Lung microvascular endothelial cell (primary cell): ENCODE data around the gene KCNA5. TPM values are rescaled to one million over a fixed set of nuclear protein-coding genes. Genes with fewer than 3 reads are reported as not detected.

Source experiments
- DNase-seq, 2 donors: peaks; one replicate each; pipeline versions ENCODE4 v3.0.0 to v3.0.0-alpha.2; 2010; ENCODE audit warnings: low read depth in 2 of 2
- total RNA-seq: library from RNA; depleted of rRNA; stranded (reverse); fragments of >200 nt; gene quantifications from 2 replicates; pipeline ENCODE4 v1.2.1, GENCODE V29; 2014

Gene KCNA5
- total RNA-seq = not detected in 2 replicates

DNA sequence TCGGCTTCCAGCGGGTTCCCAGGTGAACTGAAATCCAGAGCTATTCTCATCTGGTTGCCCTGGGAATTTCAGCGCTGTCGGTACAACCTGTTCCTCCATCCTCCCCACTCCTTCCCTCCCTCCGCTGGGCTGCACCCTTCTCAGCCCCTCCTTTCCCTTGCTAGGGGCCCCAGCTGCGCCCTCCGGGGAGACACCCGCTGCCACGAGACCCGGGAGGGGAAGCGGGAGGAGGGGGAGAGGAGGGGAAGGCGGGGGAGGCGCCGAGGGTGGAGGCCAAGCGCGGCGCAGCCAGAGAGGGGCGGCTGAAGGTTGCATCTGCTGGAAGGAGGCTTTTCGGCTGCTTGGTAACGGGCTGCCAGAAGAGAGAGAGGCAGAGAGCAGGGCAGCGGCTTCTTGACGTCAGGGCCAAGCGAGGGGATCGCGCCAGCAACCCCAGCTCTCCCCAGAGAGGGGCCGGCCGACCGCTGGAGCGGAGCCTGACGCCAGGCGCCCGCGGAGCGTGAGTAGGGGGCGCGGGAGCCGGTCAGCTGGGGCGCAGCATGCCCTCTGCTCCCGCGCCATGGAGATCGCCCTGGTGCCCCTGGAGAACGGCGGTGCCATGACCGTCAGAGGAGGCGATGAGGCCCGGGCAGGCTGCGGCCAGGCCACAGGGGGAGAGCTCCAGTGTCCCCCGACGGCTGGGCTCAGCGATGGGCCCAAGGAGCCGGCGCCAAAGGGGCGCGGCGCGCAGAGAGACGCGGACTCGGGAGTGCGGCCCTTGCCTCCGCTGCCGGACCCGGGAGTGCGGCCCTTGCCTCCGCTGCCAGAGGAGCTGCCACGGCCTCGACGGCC is at the start of gene KCNA5:
Gene KCNA5 (plus strand): TSS at position 291 of the 831 bp plus-strand sequence. CDS start 269 bp downstream, at position 560.
- DNase-seq = no peak

DNA sequence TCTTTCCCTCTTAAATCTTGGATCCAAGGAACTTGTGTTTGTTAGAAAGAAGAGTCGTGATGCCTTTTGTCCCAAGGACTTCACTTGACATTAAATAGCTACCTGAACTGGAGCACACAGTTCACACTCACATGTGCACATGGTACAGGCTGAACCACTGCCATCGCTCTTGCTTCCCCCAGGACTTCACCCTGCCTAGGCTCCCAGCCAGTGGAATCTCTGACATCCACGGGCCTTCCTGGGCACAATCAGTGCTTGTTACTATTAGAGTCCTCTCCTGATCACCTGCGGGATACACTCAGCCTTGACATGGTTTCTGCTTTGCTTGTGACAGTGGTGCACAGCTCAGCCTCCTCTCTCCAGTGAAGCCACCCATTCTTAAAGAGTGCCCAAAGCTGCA is 49.1 kb upstream of the KCNA5 start:
- DNase-seq = no peak

DNA sequence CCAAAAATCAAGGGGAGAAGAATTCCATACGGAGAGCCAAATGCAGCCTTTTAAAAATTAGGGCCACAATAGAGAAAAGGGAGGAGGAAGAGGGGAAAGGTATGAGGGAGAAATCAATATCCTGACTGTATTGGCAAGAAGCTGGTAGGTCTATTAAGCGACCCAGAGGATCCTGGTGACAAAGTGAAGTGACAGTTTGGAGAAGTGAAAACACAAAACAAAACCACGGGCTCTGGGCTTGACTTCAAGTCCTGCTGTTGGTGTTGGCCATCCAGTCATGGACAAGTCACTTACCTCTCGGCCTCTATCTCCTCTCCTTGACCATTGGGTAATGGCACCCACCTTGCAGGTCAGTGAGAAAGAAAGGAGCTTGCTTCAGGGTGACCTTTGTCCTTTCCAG is 47.0 kb upstream of the KCNA5 start:
- no peak for DNase-seq

DNA sequence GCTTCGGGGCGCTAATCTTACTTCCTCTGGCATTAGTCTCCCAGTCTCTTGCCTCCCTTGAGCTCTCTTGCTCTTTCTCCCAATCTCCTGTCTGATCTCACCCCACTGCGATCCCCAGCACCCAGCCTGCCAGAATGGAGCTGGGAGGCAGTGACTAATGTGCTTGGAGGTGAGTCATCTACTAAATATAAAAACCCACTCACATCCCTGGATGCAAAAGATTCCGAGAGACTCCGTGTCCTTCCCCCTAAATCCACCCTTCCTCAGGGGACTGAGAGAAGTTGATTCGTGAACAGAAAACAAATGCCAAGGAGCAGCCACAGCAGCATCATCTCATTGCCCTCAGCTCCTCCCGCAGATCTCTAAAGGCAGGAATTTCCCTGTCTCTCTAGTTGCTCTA is 45.7 kb upstream of the KCNA5 start:
- DNase-seq = peak in 1 of 2 donors; percentile 74

DNA sequence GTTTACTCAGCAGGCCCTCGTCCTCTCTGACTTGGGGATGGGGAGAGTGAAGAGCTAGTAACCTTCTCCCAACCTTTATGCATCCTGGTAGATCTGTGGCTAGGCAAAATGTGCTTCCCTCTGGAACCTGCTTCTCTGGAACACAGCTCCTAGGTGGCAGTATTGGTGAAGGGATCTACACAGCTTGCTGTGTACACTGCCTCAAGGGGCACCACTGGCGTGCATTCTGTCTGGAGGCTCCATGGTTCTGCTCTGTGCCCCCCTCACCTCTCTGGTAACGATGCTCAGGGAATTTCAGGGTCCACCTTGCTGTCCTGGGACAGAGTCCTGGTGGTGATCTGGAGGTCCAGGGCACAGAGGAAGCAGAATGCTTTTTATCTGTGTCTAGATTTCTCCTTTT is 43.5 kb upstream of the KCNA5 start:
- DNase-seq = no peak

DNA sequence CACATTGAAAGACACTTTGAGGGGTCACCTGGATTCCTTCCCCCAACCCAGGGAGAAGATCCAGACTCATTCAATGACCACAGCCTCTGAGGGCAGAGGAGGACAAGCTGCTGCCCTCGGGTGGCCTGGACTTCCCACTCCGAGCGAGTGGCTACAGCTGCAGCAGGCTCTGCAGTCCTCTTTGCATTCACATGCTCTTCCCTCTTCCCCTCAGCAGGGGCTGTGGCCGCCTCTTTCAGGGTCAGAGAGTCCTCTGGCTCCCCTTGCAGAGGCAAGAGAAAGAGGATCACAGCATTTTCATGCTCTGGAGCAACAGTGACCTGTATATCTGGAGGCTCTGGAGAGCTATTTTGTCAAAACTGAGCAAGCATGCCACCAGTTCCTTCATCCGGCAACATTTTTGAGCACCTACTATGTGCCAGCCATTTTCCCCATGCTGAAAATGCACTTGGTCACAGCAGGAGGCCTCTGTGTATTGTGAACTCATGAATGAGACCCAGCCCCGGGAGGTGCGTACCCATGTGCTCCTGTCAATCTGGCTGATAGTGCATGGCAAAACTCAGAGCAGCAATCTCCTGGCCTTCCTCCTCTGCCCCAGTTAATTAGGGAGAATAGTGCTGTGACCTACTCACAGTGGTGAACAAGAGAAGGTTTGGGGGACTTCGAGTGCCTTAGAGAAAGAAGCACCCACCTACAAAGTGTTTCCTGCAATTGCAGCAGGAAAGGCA is 42.9 kb upstream of the KCNA5 start:
- no peak for DNase-seq

DNA sequence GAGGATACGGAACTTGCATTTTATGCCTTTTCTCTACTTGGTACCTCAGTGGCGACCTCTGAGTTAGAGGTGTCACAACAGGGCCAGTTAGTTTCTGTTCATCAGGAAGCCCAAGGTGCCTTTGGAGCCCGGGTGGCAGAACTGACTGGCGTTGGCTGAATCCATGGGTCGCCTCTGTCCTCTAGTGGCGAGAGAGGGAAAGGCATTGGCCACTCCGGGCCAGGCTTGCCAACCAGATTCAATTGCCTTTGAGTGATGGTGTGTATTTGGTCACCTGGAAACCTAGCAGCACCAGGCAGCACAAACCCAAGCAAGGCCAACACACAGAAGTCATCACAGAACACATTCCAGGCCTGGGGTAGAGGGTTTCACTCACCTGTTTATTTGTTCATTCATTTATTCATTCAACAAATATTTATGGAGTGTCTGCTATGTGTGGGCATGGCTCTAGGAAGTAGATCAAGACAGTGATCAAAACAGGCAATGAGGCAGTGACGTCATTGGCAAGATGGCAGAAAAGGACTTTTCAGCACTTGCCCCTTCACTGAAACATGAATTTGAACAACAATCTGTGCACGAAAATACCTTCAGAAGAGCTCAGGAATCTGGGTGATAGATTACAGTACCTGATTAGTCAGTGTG is 40.5 kb upstream of the KCNA5 start:
- DNase-seq = peak; percentile 69 to 74

DNA sequence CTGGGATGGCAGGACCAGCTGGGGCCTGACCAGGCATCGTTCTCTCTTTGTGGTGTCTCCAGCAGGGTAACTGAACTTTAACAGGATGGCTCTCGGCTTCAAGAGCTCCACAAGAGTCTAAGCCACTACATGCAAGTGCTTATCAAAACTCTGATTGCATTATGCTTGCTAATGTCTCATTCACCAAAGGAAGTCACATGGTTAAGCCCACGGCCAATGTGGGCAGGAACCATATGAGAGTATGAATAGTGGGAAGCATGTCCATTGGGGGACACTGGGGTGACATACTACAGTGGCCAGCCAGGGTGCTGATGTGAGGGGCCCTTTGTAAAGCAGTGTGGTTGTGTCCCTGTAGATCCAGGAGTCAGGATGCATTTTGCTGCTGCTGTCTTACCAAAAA is 35.0 kb upstream of the KCNA5 start:
- DNase-seq = no peak

DNA sequence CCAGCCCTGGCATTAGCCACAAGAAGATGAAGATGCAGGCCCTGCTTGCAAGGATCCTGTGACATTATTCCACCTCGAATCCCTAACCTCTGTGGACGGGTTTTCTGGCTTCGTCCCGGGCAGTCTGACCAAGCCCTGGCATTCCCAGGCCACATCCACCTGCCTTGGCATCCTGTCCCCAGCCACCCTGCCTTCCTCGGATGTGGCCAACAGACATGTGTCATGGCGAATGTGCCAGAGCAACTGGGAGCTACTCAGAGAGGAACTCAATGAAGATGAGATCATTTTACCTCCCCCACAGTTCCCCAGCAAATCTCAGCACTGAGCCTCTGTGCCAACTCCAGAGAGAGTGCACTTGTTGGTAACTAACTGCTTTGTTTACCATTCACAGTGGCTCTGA is 33.5 kb upstream of the KCNA5 start:
- DNase-seq = no peak

DNA sequence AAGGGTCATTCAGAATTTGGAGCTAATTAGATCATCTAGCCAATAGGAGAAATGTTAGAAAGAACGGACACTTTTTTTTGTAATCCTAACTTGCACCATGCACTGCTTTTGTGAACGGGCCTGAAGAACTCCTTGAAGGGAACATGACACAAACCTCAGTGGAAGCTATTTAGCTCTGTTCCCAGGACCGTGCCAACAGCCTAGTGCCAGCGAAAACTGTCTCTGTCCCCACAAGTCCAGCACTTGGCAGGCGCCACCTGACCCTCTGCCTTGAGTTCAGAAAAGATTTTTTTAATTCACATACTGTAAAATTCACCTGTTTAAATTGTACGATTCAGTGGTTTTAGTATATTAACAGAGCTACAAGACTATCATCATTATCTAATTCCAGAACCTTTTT is 31.3 kb upstream of the KCNA5 start:
- DNase-seq = no peak

DNA sequence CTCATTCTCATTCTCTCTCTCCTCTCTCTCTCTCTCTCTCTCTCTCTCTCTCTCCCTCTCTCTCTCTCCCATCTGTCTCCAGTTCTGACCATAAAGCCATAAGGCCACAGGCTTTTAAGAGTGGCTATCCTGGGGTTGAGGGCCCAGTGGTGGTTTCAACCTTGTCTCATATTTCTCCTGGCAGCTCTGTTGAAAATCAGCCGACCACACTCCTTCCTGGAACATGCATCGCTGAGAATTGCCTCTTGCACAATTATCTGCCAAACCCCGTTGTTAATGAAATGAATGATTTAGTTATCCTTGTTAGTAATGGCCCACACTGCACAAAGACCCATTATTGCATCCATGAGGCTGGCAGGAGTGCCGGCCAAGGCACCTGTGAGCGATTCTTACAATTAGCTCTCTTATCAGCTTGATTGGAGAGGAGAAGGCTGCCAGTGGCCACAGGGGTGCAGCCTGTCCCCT is 30.4 kb upstream of the KCNA5 start:
- DNase-seq = no peak

DNA sequence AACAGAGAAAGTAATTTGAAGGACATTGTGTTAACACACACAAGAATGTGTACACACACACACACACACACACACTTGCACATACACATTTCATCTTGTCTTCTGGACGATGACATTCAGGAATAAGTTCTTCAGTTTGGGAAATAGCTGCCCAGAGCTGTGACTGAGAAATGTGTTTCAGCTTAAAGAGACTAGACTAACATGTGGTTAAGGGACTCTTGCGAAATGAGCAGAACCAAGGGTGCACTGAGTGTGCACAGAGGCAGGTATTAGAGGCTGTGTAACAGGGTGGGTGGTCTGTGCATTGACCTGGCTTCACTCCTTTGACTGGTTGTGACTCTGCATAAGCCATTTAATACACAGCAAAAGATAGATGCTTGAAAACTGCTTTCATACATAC is 29.4 kb upstream of the KCNA5 start:
- no peak for DNase-seq

DNA sequence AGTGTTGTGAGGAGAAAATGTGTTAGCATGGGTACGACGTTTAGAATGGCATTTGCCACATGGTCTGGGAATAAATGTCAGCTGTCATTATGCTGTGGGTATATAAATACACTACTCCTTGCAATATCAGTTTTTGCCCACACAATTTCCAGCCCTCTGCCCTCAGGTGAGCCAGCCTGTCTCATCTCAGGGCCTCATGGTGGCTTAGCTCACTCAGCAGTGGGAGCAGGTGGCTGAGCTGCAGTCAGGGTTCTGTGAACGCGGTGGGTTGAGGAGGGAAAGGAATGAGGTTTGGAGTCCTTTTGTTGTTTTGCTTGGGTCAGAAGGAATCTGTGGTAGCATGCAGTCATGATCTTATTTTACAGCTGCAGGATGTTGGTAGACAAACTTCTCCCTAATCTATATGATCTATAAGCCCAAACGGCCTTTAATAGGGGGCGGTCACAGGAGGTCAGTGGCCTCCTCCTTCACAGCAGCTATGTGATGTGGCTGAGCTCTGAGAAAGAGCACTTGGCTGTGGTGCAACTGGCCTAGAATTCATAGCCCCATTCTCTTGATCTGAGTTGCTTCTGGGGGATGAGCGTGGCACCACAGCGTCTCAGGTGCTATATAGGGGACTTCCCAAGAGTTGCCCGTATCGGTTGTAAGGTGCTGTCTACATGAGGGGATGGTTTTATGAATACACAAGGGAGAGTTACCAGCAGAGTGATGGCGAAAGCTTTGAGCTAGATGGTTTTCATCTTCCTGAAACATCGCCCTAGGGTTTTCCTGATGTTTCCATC is 27.8 kb upstream of the KCNA5 start:
- no peak for DNase-seq

DNA sequence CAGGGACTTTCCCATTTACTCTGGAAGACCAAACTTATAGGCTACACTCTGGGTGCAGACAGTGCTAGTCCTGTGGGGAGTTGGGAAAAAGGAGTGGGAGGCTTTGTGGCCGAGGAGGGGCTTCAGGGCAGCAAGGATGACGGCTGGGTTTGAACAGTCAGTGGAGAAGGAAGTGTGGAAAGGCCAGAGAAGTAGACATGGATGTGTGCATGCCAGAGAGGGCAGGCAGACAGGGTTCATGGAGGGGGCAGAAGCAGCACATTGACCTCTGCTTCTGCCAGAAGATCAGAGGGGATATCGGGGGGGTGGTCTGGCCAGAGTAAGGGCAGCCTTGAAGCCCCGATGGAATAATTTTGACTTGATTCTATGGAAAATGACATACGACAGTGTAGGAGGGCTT is 27.2 kb upstream of the KCNA5 start:
- no peak for DNase-seq

DNA sequence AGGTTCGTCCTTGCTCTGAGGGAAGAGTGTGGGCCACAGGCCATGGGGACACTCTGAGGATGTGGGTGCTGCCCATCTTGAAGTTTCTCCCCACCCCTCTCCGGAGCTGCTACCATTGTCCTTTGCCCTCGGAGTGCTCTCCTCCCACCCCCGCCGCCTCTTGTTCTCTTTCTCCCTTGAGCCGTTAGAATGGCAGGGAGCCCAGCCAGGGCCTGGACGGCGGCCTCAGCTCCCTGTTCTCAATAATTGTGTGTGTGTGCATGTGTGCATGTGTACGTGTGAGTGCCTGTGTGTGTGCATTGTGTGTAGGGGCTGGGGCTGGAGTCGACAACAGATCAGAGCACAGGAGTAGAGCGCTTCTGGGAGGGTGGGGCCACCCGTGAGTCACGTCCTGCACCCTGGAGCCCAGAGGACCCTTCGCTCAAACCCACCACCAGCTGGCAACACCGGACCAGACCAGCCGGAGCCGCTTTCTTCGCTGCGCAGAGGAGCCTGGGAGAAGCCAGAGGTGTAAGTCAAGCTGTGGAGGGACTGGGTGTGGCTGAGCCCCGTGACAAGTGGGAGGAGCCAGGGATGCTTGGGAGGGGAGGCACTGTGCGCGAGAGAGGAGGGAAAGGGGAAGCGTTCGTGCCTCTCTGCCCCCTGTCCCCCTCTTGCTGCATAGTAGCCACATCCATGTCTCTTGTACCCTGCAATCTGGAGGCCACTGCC is 25.9 kb upstream of the KCNA5 start:
- no peak for DNase-seq

DNA sequence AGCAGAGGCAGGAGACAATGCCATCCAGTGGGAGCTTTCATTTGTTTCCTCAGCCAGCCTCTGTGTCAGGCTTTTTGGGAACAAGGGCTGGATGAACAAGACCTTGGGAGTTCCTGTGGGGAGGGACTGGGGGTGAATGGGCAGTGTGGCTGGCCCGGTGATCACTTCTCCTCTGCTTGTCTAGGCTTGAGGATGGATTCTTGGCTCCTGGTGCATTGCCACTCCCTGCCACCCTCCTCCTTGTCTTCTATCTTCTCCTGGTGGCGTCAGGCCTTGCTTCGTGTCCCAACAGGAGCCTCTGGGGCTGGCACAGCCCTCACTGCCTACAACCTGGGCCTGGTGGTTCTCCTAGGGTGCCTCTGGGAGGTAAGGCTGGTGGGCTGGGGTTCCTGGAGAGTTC is 25.0 kb upstream of the KCNA5 start:
- no peak for DNase-seq

DNA sequence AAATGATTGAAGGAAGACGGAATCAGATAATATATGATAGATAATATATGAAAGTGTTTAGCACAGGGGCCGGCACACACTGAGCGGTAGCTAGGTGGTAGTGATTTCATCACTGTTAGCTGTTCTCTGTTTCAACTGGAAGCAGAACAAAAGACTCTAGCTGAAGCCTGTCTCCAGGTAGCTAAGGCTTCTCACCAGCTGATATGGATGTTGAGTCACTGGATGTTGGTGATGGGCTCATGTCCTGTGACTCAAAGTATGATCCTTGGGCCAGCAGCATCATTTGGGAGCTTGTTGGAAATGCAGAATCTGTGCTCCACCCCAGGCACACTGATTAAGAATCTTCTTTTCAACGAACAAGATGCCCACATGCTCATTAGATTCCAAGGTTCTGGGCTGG is 21.7 kb upstream of the KCNA5 start:
- no peak for DNase-seq

DNA sequence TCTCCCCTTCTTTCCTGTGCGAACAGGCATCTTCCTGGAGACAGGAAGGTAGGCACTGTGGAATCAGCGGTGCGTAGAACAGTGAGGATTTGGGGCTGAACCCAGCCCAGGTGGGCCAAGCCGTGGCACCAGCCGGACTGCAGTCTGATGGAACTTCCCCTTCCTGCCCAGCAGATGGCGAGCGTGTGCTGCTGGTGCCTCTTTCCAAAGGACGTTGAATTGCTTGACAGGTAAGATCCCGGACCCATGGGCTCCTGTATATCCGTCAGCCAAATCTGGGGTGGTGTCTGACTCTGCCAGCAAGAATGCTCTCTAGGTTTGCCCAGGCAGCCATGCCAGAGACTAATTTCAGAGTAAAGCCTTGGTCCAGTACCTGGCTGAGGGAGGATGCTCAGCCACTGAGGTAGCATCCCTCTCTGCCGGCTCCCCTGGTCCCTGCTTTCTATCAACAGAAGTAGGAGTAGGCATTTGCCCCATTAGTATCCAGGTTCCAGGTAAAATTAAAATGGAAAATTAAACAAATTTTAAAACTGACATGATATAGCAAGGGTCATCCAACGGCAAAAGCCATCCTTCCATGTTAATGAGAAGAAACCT is 21.1 kb upstream of the KCNA5 start:
- DNase-seq = peak; percentile 61 to 71

DNA sequence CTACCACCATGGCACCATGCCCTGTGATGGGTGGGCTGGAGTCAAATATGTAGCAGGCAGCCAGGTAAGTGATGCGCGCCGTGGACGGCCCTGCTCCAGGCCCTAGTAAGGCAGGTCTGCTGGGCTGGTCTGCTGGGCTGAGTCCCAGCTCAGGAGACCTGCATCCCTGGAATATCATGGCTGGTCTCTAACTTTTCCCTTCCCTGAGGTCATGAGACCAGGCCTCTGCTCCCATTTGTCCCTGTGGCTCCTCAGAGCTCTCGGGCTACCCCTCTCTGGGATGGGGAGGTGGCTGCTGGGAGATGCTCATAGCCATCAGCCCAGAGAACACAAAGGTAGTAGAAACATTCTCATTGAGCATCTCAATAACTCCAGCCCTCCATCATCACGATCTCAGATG is 19.8 kb upstream of the KCNA5 start:
- no peak for DNase-seq

DNA sequence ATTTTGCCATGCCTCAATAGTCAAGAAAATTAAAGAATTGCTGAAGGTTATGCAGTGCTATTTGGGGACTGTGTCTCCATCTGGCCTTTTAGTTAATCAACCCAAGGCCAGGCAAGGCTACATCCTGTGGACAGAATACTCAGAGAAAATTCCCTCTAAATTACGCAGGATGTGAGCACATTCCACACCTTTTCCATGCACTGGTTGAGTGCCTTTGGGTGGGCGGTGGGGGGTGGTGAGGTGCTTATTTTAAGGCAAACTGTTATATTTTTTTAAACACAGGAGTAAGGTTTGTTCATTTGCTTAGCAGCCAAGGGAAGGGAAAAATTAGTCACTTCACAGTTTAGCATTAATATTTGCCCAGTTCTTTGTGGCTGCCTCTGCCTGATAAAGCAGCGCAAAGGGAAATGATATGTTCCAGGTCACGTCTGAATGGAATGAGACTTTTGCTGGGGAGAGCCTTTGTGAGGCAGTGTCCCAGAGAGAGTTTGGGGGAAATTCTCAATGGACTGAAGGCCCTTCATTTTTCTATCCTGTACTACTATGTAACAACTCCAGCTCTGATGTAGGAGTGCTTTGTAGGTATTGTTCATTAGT is 17.2 kb upstream of the KCNA5 start:
- DNase-seq = no peak
